Uterus (tissue), 4 donors: Measurements from ENCODE around the gene RIPOR3. TPM values are rescaled to one million over a fixed set of nuclear protein-coding genes. Genes with fewer than 3 reads are reported as not detected.
"Not testable (repeated sequence)": the region's sequence is repeated elsewhere in the genome, so short reads cannot be mapped to it uniquely, and the experiment has no call there.

Experiments
- DNase-seq, 2 donors: peaks; one replicate each; pipeline ENCODE4 v3.0.0-alpha.2; 2019 to 2020
- H3K27ac ChIP-seq, 2 donors: fragments of 200-600 bp; sonication (generic); 1 replicate in 1 of 2; 2 replicates in 1 of 2; pipeline ENCODE4 v1.5.1; 2016 to 2018
- H3K27me3 ChIP-seq, 2 donors: fragments of 200-600 bp; sonication (generic); one replicate each; pipeline ENCODE4 v1.5.1; 2018 to 2019; ENCODE audit warnings: control low read depth in 1 of 2
- H3K36me3 ChIP-seq, 2 donors: fragments of 200-600 bp; sonication (generic); one replicate each; pipeline ENCODE4 v1.5.1; 2019; ENCODE audit warnings: control low read depth in 1 of 2
- H3K4me1 ChIP-seq, 2 donors: fragments of 200-600 bp; sonication (generic); one replicate each; pipeline ENCODE4 v1.5.1; 2018 to 2019; ENCODE audit warnings: control low read depth in 1 of 2
- H3K4me3 ChIP-seq, 2 donors: fragments of 200-600 bp; sonication (generic); 1 replicate in 1 of 2; 2 replicates in 1 of 2; pipeline ENCODE4 v1.5.1; 2018 to 2019; ENCODE audit warnings: mild to moderate bottlenecking in 1 of 2
- H3K9me3 ChIP-seq, 2 donors: fragments of 200-600 bp; sonication (generic); one replicate each; pipeline ENCODE4 v1.5.1; 2019; ENCODE audit warnings: control low read depth in 1 of 2
- POLR2A ChIP-seq, 2 donors: fragments of 450-650 bp; IDR thresholded peaks; one replicate each; pipeline ENCODE4 v1.6.1; 2016; ENCODE audit warnings: antibody characterized with exemption in 2 of 2, mild to moderate bottlenecking in 1 of 2, moderate library complexity in 1 of 2
- intact Hi-C: fragments of 100-400 bp; cut with DNase I; formaldehyde crosslinking; loops from one replicate; pipeline ENCODE4 v1.15.1; 2023; ENCODE audit warnings: low total_unique reads
- total RNA-seq, 4 donors: library from RNA; depleted of rRNA in 3 of 4; stranded (reverse); fragments of >200 nt in 3 of 4; gene quantifications; one replicate each; pipeline versions ENCODE4 v1.1.0 to v1.2.4, GENCODE V29; 2014 to 2023
- TF ChIP-seq, protein P1 (sequence below), 4 experiments: fragments of 200-600 bp in 2 of 4; fragments of 450-650 bp in 2 of 4; sonication (generic) in 2 of 4; IDR thresholded peaks; one replicate each; pipeline ENCODE4 v1.5.1; 2016 to 2019; ENCODE audit warnings: antibody characterized with exemption in 4 of 4, mild to moderate bottlenecking in 2 of 4, moderate library complexity in 1 of 4
- donor health status: DM: yes; HTN: yes; CAD: no.

Gene RIPOR3
- total RNA-seq, 4 donors from 2014 or later: 9.1 to 85.4 (median 17.8) TPM

DNA sequence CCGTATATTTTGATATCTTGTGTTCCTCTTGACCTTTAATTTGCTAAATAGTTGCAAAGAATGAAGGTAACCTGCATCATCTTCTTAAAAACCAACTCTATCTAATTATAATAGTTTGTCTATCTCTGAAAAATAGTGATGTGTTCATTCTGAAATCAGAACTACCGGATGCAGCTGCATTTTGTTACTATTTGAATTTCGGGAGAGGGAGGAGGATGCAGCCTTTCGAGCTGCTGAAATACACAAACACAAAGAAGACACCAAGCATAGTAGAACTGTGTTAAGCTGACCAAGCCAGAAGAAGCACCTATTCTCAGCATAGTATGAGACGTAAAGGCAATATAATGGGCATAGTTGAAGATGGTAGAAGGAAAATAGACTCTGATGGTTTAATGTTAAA, 148.0 kb downstream of the RIPOR3 start:
- Histone ChIP-seq H3K9me3 (no peaks in the 10 kb centered on the region), H3K27ac (peak overlapping the region in 1 of 2 donors; percentile 2), H3K4me1 (peaks cover 12 to 17% of the 10 kb centered on the region in 2 donors), H3K36me3 (no peaks in the 10 kb centered on the region), H3K27me3 (no peaks in the 10 kb centered on the region), H3K4me3 (no peak overlapping the region)
- no peak for DNase-seq
- no peak for TF ChIP-seq POLR2A (IDR thresholded peaks at IDR 0.05)
- TF ChIP-seq, protein P1, sequence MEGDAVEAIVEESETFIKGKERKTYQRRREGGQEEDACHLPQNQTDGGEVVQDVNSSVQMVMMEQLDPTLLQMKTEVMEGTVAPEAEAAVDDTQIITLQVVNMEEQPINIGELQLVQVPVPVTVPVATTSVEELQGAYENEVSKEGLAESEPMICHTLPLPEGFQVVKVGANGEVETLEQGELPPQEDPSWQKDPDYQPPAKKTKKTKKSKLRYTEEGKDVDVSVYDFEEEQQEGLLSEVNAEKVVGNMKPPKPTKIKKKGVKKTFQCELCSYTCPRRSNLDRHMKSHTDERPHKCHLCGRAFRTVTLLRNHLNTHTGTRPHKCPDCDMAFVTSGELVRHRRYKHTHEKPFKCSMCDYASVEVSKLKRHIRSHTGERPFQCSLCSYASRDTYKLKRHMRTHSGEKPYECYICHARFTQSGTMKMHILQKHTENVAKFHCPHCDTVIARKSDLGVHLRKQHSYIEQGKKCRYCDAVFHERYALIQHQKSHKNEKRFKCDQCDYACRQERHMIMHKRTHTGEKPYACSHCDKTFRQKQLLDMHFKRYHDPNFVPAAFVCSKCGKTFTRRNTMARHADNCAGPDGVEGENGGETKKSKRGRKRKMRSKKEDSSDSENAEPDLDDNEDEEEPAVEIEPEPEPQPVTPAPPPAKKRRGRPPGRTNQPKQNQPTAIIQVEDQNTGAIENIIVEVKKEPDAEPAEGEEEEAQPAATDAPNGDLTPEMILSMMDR (IDR thresholded peaks at IDR 0.05): no peak
- intact Hi-C loops: no loop called here

DNA sequence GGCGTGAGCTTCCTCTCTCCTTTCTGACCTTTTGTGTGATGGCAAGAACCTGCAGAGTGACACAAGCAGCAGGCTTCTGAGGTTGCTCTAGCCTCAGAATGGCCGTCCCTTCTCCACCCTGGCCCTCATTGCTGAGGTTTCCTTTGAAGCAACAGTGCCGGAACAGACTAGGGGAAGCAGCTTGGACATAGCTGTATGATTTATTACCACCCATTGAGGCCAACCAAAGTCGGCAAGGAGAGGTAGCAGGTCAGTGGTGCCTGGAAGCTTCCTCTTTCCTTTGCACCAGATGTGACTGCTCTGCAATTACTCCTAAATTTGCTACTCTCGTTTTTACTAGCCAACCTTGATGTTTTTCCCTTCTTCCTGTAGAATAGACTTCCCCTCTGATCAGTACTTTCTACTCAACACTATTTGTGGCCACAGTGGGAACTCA, 149.7 kb downstream of the RIPOR3 start:
- intact Hi-C loops: no loop called here
- Histone ChIP-seq H3K27ac (peak overlapping the region; percentile 50 to 55), H3K4me1 (peaks cover 12 to 17% of the 10 kb centered on the region in 2 donors), H3K27me3 (no peaks in the 10 kb centered on the region), H3K4me3 (no peak overlapping the region), H3K36me3 (no peaks in the 10 kb centered on the region), H3K9me3 (no peaks in the 10 kb centered on the region)
- TF ChIP-seq POLR2A (IDR thresholded peaks at IDR 0.05): no peak
- TF ChIP-seq, protein P1 (IDR thresholded peaks at IDR 0.05): no peak
- no peak for DNase-seq

- intact Hi-C loops: no loop called here
- DNase-seq: no peak
- Histone ChIP-seq H3K27me3 (no peaks in the 10 kb centered on the region), H3K4me1 (peaks cover 12 to 17% of the 10 kb centered on the region in 2 donors), H3K9me3 (no peaks in the 10 kb centered on the region), H3K4me3 (no peak overlapping the region), H3K36me3 (no peaks in the 10 kb centered on the region), H3K27ac (peak overlapping the region; percentile 50 to 55)
- TF ChIP-seq, protein P1 (IDR thresholded peaks at IDR 0.05): no peak
- no peak for TF ChIP-seq POLR2A (IDR thresholded peaks at IDR 0.05)
Observed at GRCh38 chr20:50540620-50541605, 150.4 kb downstream of the RIPOR3 start.

GRCh38 chr20:50539798-50540197, 151.5 kb downstream of the RIPOR3 start:
- H3K27me3 ChIP-seq, H3K4me3 ChIP-seq, H3K9me3 ChIP-seq, intact Hi-C loops, H3K27ac ChIP-seq, H3K36me3 ChIP-seq, DNase-seq: not testable (repeated sequence)
- peaks cover 12 to 17% of the 10 kb centered on the region in 2 donors for H3K4me1 ChIP-seq

DNA sequence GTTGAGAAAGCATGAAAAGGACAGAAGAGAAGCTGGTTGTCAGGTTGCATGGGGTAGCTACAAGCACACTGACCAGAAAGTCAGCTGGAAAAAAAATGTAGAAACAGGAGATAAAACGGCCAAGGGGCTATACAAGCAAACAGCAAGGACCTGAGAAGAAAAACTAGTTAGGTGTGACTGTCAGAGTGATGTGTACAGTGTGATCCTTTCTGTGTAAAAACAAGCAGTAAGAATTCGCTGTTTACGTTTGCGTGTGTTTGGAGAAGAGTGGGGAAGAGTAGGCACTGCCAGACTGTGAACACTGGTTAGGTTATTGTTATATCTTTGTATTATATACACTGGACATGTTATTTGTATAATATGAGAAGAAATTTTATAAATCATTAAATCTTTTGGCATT, 153.1 kb downstream of the RIPOR3 start:
- H3K4me1 ChIP-seq: peaks cover 12 to 17% of the 10 kb centered on the region in 2 donors
- no peak overlapping the region for H3K27ac ChIP-seq
- TF ChIP-seq, protein P1 (IDR thresholded peaks at IDR 0.05): no peak
- TF ChIP-seq POLR2A (IDR thresholded peaks at IDR 0.05): no peak

More for the DNA sequence above, 153.1 kb downstream of the RIPOR3 start:
- H3K4me3 ChIP-seq: no peak overlapping the region
- no peaks in the 10 kb centered on the region for H3K36me3 ChIP-seq
- intact Hi-C loops: no loop called here
- no peaks in the 10 kb centered on the region for H3K9me3 ChIP-seq
- no peak for DNase-seq
- no peaks in the 10 kb centered on the region for H3K27me3 ChIP-seq
